Activated T-helper 1 cell treated with Interleukin-2 at 50 U/mL for 16 hours (primary cell): ENCODE results near the gene DNER.

Experiments used
- DNase-seq: peaks from one replicate; pipeline ENCODE4 v3.0.0-alpha.2; 2020; ENCODE audit warnings: low read depth

The DNER gene

GRCh38 chr2:229669841-229670240 lies 44.5 kb downstream of the DNER start:
- DNase-seq: no peak

- no peak for DNase-seq
Measured at GRCh38 chr2:229666811-229667210, 47.5 kb downstream of the DNER start.

GRCh38 chr2:229665158-229665557 lies 49.2 kb downstream of the DNER start:
- DNase-seq: no peak

GRCh38 chr2:229661478-229661877 lies 52.9 kb downstream of the DNER start:
- DNase-seq: no peak

GRCh38 chr2:229660951-229661350 lies 53.4 kb downstream of the DNER start:
- DNase-seq: no peak

GRCh38 chr2:229660391-229660790 lies 54.0 kb downstream of the DNER start:
- DNase-seq: no peak

GRCh38 chr2:229658004-229658403 lies 56.4 kb downstream of the DNER start:
- no peak for DNase-seq

GRCh38 chr2:229654437-229654836 lies 59.9 kb downstream of the DNER start:
- DNase-seq: no peak

GRCh38 chr2:229653531-229653930 lies 60.8 kb downstream of the DNER start:
- no peak for DNase-seq

GRCh38 chr2:229652796-229653195 lies 61.6 kb downstream of the DNER start:
- no peak for DNase-seq

- DNase-seq: no peak
Measured at GRCh38 chr2:229650901-229651300, 63.5 kb downstream of the DNER start.

- DNase-seq: no peak
Measured at GRCh38 chr2:229650059-229650458, 64.3 kb downstream of the DNER start.

- no peak for DNase-seq
Measured at GRCh38 chr2:229646186-229646723, 68.1 kb downstream of the DNER start.

GRCh38 chr2:229642371-229642770 lies 72.0 kb downstream of the DNER start:
- no peak for DNase-seq

GRCh38 chr2:229641676-229642075 lies 72.7 kb downstream of the DNER start:
- DNase-seq: no peak

- DNase-seq: no peak
Measured at GRCh38 chr2:229640636-229641035, 73.7 kb downstream of the DNER start.

GRCh38 chr2:229636571-229636970 lies 77.8 kb downstream of the DNER start:
- DNase-seq: no peak

- DNase-seq: no peak
Measured at GRCh38 chr2:229635371-229635680, 79.0 kb downstream of the DNER start.

- DNase-seq: no peak
Measured at GRCh38 chr2:229634601-229635370, 79.6 kb downstream of the DNER start.

GRCh38 chr2:229633556-229633955 lies 80.8 kb downstream of the DNER start:
- DNase-seq: no peak

GRCh38 chr2:229629039-229629438 lies 85.3 kb downstream of the DNER start:
- no peak for DNase-seq

- no peak for DNase-seq
Measured at GRCh38 chr2:229627728-229628127, 86.6 kb downstream of the DNER start.

- no peak for DNase-seq
Measured at GRCh38 chr2:229622495-229623355, 91.6 kb downstream of the DNER start.
